Prostate gland (tissue), 2 donors: Measurements from ENCODE around the gene LIF. TPM values are rescaled to one million over a fixed set of nuclear protein-coding genes. Genes with fewer than 3 reads are reported as not detected.

Source experiments
- DNase-seq: peaks from one replicate; pipeline ENCODE4 v3.0.0-alpha.2; 2019; ENCODE audit warnings: low spot score
- H3K27ac ChIP-seq, 2 donors: fragments of 200-600 bp; sonication (generic); 2 replicates each; pipeline ENCODE4 v1.5.1; 2017 to 2019
- H3K27me3 ChIP-seq: fragments of 200-600 bp; sonication (generic); replicated peaks from 2 replicates; pipeline ENCODE4 v1.5.1; 2019; ENCODE audit not compliant: insufficient read depth
- H3K36me3 ChIP-seq, 2 donors: fragments of 200-600 bp; sonication (generic); 1 replicate in 1 of 2; 2 replicates in 1 of 2; pipeline versions ENCODE4 v1.5.1 to v1.8.1; 2017 to 2019
- H3K4me1 ChIP-seq: fragments of 200-600 bp; sonication (generic); replicated peaks from 2 replicates; pipeline ENCODE4 v1.5.1; 2019
- H3K4me3 ChIP-seq, 2 donors: fragments of 200-600 bp; sonication (generic); 2 replicates each; pipeline ENCODE4 v1.5.1; 2017 to 2019
- H3K9me3 ChIP-seq: fragments of 200-600 bp; sonication (generic); 2 replicates; pipeline ENCODE4 v1.5.1; 2017
- POLR2A ChIP-seq: fragments of 450-650 bp; IDR thresholded peaks from one replicate; pipeline ENCODE4 v1.6.1; 2016; ENCODE audit warnings: antibody characterized with exemption, mild to moderate bottlenecking
- POLR2AphosphoS5 ChIP-seq: sonication (generic); formaldehyde crosslinking; IDR thresholded peaks from one replicate; pipeline ENCODE4 v1.6.1; 2017; ENCODE audit warnings: antibody characterized with exemption
- WGBS: methylation state at CpG from one replicate; pipeline ENCODE4 v1.1.5; 2018; 5-methylcytosine and 5-hydroxymethylcytosine counted together
- intact Hi-C: fragments of 100-400 bp; cut with DNase I; formaldehyde crosslinking; loops from one replicate; pipeline ENCODE4 v1.14.2; 2022
- total RNA-seq, 2 donors: library from RNA; depleted of rRNA; stranded (reverse); fragments of >200 nt; gene quantifications; one replicate each; pipeline ENCODE4 v1.1.0, GENCODE V29; 2016
- TF ChIP-seq, protein P1 (sequence below), 4 experiments: fragments of 200-600 bp in 2 of 4; fragments of 450-650 bp in 2 of 4; sonication (generic) in 2 of 4; IDR thresholded peaks; 1 replicate in 3 of 4; 2 replicates in 1 of 4; pipeline ENCODE4 v1.5.1; 2016 to 2019; ENCODE audit warnings: antibody characterized with exemption in 4 of 4, mild to moderate bottlenecking in 2 of 4, moderate library complexity in 2 of 4

The LIF gene
- total RNA-seq, 2 donors from 2014 or later: 0.40 to 0.59 TPM

DNA sequence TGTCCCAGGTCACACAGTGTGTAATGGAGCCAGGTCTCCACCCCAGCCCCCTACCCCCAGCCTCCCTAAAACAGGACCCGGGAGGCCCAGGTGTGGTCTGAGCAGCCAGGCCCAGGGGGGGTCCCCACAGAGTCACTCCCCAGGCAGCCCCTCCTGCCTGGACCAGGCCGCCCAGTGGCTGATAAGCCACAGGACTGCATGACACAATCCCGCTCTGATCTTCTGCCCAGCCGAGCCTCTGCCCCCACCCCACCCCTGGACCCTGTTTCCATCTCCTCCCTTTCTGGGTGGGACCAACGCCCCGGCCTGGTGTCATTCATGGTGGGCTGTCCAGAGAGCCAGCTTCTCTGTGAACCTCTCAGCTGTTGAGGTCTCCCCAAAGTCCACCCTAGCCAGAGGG is 7.8 kb upstream of the LIF start:
- 69% methylated on average over 4 of the region's 6 CpGs for WGBS
- H3K4me1 ChIP-seq: peaks cover 3% of the 10 kb centered on the region
- DNase-seq: no peak
- no peak overlapping the region for H3K27ac ChIP-seq
- TF ChIP-seq, protein P1, sequence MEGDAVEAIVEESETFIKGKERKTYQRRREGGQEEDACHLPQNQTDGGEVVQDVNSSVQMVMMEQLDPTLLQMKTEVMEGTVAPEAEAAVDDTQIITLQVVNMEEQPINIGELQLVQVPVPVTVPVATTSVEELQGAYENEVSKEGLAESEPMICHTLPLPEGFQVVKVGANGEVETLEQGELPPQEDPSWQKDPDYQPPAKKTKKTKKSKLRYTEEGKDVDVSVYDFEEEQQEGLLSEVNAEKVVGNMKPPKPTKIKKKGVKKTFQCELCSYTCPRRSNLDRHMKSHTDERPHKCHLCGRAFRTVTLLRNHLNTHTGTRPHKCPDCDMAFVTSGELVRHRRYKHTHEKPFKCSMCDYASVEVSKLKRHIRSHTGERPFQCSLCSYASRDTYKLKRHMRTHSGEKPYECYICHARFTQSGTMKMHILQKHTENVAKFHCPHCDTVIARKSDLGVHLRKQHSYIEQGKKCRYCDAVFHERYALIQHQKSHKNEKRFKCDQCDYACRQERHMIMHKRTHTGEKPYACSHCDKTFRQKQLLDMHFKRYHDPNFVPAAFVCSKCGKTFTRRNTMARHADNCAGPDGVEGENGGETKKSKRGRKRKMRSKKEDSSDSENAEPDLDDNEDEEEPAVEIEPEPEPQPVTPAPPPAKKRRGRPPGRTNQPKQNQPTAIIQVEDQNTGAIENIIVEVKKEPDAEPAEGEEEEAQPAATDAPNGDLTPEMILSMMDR (IDR thresholded peaks at IDR 0.05): no peak
- TF ChIP-seq POLR2AphosphoS5: no peak
- H3K4me3 ChIP-seq: no peak overlapping the region
- H3K9me3 ChIP-seq: no peaks in the 10 kb centered on the region
- intact Hi-C loops: loop anchor here (2.0 kb wide), 1 partner anchor 146 kb away; no protein-coding TSS in a partner anchor
- no peaks in the 10 kb centered on the region for H3K36me3 ChIP-seq
- H3K27me3 ChIP-seq: no peaks in the 10 kb centered on the region

DNA sequence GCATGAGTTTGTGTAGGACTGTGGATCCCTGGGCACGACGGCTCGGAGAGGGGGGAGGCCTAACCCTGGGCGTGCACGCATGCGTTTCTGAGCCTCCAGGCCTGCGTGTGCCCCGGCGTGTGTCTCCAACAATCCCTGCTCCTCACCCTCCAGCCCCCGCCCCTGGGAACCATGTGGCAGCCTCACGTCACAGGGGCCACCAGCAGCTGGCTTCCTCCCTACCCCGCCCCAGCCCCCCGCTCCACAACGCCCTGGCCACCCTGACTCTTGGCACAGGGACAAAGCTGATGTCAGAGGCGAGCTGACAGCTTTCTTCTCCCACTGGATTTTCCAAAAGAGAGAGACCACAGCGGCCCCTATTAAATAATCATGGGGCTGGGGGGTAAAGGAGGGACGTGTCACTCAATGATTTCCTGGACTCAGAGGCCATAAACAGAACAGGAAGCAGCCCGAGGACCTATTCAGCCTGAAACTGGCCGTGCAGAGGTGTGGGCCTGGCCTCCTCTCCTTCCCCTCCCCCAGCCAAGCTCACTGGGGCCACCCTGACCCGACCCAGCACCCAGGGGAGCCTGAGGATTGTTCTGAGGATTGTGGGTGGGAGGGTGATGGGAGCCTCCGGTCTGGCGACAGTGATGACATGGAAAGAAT is 6.8 kb upstream of the LIF start:
- peaks cover 3% of the 10 kb centered on the region for H3K4me1 ChIP-seq
- H3K9me3 ChIP-seq: no peaks in the 10 kb centered on the region
- TF ChIP-seq, protein P1 (IDR thresholded peaks at IDR 0.05): no peak
- TF ChIP-seq POLR2A: no peak
- TF ChIP-seq POLR2AphosphoS5: no peak
- no peaks in the 10 kb centered on the region for H3K36me3 ChIP-seq
- no peak overlapping the region for H3K4me3 ChIP-seq
- H3K27me3 ChIP-seq: no peaks in the 10 kb centered on the region
- intact Hi-C loops: no loop called here
- DNase-seq: no peak
- WGBS: 25% methylated on average over 20 of the region's 22 CpGs
- H3K27ac ChIP-seq: peak overlapping the region; percentile 0 to 36

DNA sequence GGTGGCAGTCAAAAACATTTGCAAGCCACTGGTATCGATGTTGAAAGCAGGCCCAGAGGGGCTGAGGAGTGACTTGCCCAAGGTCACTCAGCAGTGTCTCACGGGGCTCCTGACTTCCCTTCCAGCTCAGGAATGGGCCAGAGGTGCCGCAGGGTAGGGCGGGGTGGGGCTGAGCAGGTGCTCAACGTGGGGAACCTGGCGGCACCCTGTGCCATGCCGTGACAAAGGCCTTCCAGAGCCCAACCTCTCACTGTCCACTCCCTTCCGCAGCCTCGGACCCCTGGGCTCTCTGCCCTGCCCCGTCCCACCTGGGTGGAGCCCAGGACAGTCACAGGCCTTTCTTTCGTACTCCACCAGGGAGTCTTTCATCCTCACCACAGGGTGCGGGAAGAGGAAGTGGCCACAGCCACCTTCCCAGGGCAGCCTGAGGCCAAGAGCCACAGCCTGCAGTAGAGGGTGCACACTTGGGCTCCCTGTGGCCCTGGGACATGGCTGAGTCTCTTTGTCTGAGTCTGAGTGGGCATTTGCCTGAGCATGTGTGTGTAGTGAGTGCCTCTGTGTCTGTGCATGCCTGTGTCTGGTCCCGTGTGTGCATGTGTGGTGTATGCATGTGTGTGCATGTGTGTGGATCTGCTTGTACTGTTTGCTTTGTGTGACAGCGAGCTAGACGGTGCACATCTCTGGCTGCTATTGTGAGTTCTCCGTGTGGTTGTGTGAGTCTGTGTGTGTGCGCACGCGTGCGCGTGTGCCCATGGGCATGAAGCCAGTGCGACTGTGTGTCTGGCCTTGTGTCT is 6.0 kb upstream of the LIF start:
- Histone ChIP-seq H3K27ac (peak overlapping the region; percentile 0 to 36), H3K4me1 (peaks cover 3% of the 10 kb centered on the region), H3K36me3 (no peaks in the 10 kb centered on the region), H3K9me3 (no peaks in the 10 kb centered on the region), H3K27me3 (no peaks in the 10 kb centered on the region), H3K4me3 (no peak overlapping the region)
- DNase-seq: no peak
- 71% methylated on average over 22 of the region's 22 CpGs for WGBS
- intact Hi-C loops: no loop called here
- TF ChIP-seq, protein P1 (IDR thresholded peaks at IDR 0.05): no peak

DNA sequence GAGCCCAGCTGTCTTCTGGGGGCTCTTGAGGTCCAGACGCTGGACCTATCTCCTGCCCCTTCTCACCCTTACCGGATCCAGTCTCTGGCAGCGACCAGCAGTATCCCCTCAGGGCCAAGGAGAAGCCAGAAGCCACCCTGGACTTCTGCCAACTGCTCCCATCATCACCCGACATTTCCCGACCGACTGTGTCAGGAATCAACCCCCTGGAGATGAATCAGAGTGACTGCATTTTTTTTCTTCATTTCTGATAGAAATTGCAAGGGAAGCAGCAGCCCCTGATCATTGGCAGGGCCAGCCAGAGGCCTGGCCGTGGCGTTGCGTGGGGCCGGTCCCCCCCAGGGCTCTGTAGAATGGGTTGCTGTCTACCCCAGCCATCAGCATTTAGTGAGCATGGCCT is 5.2 kb upstream of the LIF start:
- Histone ChIP-seq H3K9me3 (no peaks in the 10 kb centered on the region), H3K27me3 (no peaks in the 10 kb centered on the region), H3K27ac (no peak overlapping the region), H3K4me1 (peaks cover 3% of the 10 kb centered on the region), H3K4me3 (no peak overlapping the region), H3K36me3 (no peaks in the 10 kb centered on the region)
- TF ChIP-seq POLR2A (no peak), POLR2AphosphoS5 (no peak)
- TF ChIP-seq, protein P1 (IDR thresholded peaks at IDR 0.05): no peak
- WGBS: 60% methylated on average over 10 of the region's 10 CpGs
- no peak for DNase-seq
- intact Hi-C loops: no loop called here
